Breast epithelium (tissue), 4 donors: ENCODE measurements around the gene VMP1. TPM values are rescaled to one million over a fixed set of nuclear protein-coding genes. Genes with fewer than 3 reads are reported as not detected.

Experiments used
- DNase-seq, 2 donors: peaks; one replicate each; pipeline ENCODE4 v3.0.0-alpha.2; 2019; ENCODE audit warnings: low spot score in 2 of 2
- H3K27ac ChIP-seq, 2 donors: fragments of 200-600 bp; sonication (generic) in 1 of 2; one replicate each; pipeline ENCODE4 v1.5.1; 2016 to 2019; ENCODE audit warnings: mild to moderate bottlenecking in 1 of 2
- H3K27me3 ChIP-seq, 2 donors: fragments of 200-600 bp; sonication (generic) in 1 of 2; one replicate each; pipeline versions ENCODE4 v1.5.1 to v1.6.0; 2017 to 2019; ENCODE audit warnings: control low read depth in 1 of 2, mild to moderate bottlenecking in 1 of 2
- H3K36me3 ChIP-seq: fragments of 200-600 bp; one replicate; pipeline ENCODE4 v1.5.1; 2019
- H3K4me1 ChIP-seq, 2 donors: fragments of 200-600 bp; sonication (generic); one replicate each; pipeline ENCODE4 v1.5.1; 2016 to 2019; ENCODE audit warnings: control low read depth in 1 of 2
- H3K4me3 ChIP-seq, 3 donors: fragments of 200-600 bp; sonication (generic); 1 replicate in 2 of 3; 2 replicates in 1 of 3; pipeline ENCODE4 v1.5.1; 2016 to 2019; ENCODE audit warnings: mild to moderate bottlenecking in 3 of 3, moderate library complexity in 2 of 3
- H3K9me3 ChIP-seq, 2 donors: fragments of 200-600 bp; sonication (generic) in 1 of 2; one replicate each; pipeline ENCODE4 v1.5.1; 2016 to 2019; ENCODE audit warnings: control low read depth in 1 of 2
- POLR2A ChIP-seq: fragments of 450-650 bp; IDR thresholded peaks from one replicate; pipeline ENCODE4 v1.6.1; 2016; ENCODE audit warnings: antibody characterized with exemption, mild to moderate bottlenecking, moderate library complexity
- POLR2AphosphoS5 ChIP-seq, 3 donors: sonication (generic); formaldehyde crosslinking; IDR thresholded peaks; one replicate each; pipeline ENCODE4 v1.6.1; 2017; ENCODE audit warnings: antibody characterized with exemption in 3 of 3
- intact Hi-C: fragments of 100-400 bp; cut with DNase I; formaldehyde crosslinking; loops from one replicate; pipeline ENCODE4 v1.15.1; 2023; ENCODE audit warnings: low total_unique reads
- total RNA-seq, 3 donors: library from RNA; depleted of rRNA; stranded (reverse); fragments of >200 nt; gene quantifications; one replicate each; pipeline ENCODE4 v1.1.0, GENCODE V29; 2016
- TF ChIP-seq, protein P1 (sequence below), 3 donors: fragments of 450-650 bp; IDR thresholded peaks; one replicate each; pipeline ENCODE4 v1.5.1; 2016 to 2017; ENCODE audit warnings: antibody characterized with exemption in 3 of 3, mild to moderate bottlenecking in 3 of 3, moderate library complexity in 3 of 3

Gene VMP1
- total RNA-seq, 3 donors from 2014 or later: 142 to 636 (median 489) TPM

DNA sequence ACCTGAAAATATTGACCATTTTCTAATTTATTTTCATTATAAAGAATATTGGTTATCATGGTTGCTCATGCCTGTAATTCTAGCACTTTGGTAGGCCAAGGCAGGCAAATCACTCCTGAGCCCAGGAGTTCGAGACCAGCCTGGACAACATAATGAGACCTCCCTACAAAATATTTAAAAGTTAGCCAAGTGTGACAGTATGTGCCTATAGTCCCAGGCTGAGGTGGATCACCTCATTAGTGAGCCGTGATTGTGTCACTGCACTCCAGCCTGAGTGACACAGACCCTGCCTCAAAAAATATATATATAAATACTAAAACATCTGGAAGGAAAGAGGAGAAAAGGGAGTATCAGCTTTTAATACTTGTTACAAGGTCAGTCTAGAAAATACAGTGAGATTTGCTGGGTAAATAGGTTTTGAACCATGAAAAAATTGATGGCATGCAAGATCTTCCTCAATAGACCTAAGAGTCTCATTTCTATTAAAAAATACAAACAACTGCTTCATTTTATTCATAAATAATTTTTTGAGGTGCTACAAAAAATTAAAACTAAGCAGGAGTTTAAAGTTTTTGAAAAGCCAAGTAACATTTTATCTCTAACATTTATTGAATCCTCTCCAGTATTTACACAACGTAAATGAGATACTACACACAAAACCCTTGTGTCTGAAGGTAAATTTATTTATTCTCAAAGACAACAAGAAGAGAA, 137.6 kb downstream of the VMP1 start:
- intact Hi-C loops: loop anchor here (10.0 kb wide), 1 partner anchor 60 kb away; no protein-coding TSS in a partner anchor
- Histone ChIP-seq H3K27ac (peak overlapping the region; percentile 92 to 95), H3K27me3 (no peaks in the 10 kb centered on the region), H3K4me3 (no peak overlapping the region), H3K4me1 (peaks cover 3 to 8% of the 10 kb centered on the region in 2 donors), H3K36me3 (no peaks in the 10 kb centered on the region), H3K9me3 (no peaks in the 10 kb centered on the region)
- TF ChIP-seq POLR2A (peak; percentile 25), POLR2AphosphoS5 (IDR thresholded peaks at IDR 0.05) (peak in 2 of 3 donors; percentile 6 to 23)
- TF ChIP-seq, protein P1, sequence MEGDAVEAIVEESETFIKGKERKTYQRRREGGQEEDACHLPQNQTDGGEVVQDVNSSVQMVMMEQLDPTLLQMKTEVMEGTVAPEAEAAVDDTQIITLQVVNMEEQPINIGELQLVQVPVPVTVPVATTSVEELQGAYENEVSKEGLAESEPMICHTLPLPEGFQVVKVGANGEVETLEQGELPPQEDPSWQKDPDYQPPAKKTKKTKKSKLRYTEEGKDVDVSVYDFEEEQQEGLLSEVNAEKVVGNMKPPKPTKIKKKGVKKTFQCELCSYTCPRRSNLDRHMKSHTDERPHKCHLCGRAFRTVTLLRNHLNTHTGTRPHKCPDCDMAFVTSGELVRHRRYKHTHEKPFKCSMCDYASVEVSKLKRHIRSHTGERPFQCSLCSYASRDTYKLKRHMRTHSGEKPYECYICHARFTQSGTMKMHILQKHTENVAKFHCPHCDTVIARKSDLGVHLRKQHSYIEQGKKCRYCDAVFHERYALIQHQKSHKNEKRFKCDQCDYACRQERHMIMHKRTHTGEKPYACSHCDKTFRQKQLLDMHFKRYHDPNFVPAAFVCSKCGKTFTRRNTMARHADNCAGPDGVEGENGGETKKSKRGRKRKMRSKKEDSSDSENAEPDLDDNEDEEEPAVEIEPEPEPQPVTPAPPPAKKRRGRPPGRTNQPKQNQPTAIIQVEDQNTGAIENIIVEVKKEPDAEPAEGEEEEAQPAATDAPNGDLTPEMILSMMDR (IDR thresholded peaks at IDR 0.05): no peak
- no peak for DNase-seq

DNA sequence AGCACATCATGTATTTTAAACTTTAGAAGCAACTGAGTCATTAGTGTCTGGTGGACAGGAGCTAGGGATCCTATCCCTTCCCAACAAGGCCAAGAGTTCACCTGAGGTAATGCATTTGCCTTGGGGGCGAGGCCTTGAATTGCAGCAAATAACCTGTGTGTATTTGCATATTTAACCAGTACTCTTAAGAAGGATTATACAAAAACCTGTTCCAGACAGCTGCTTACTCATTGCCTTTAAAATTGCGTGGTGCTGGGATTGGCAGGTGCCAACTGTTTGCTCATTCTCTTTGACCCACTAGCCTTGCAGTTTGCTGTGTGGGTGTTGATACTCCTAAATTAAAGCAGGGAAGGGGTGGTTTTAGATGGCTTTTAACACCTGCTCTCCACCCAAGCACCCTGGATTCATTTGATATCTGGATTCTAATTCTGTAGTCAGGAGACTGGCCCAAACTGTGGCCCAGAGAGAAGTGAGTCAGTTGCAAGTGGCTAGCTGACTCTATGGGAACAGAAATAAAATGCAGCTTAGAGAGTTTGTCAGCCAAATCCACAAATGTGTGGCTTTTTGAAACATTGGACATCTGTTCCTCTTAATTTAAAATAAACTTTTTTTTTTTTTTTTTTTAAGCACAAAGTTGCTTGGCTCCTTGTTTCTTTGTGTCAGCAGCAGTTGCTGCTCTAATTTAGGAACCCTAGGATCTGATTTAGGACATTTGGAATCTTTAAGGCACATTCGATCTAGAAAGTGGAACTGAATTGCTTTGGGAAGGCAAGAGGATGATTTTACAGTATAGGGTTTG, 138.3 kb downstream of the VMP1 start:
- H3K4me1 ChIP-seq: peaks cover 3 to 8% of the 10 kb centered on the region in 2 donors
- H3K27me3 ChIP-seq: no peaks in the 10 kb centered on the region
- TF ChIP-seq POLR2A (peak; percentile 20), POLR2AphosphoS5 (IDR thresholded peaks at IDR 0.05) (peak; percentile 30 to 64 (median 54))
- TF ChIP-seq, protein P1 (IDR thresholded peaks at IDR 0.05): peak in 2 of 3 donors; percentile 23 to 25
- H3K27ac ChIP-seq: peak overlapping the region; percentile 92 to 95
- peak overlapping the region in 1 of 3 donors; percentile 52 for H3K4me3 ChIP-seq
- peak; percentile 73 to 87 for DNase-seq
- H3K36me3 ChIP-seq: no peaks in the 10 kb centered on the region
- no peaks in the 10 kb centered on the region for H3K9me3 ChIP-seq
- intact Hi-C loops: loop anchor here (10.0 kb wide), 1 partner anchor 61 kb away; no protein-coding TSS in a partner anchor

DNA sequence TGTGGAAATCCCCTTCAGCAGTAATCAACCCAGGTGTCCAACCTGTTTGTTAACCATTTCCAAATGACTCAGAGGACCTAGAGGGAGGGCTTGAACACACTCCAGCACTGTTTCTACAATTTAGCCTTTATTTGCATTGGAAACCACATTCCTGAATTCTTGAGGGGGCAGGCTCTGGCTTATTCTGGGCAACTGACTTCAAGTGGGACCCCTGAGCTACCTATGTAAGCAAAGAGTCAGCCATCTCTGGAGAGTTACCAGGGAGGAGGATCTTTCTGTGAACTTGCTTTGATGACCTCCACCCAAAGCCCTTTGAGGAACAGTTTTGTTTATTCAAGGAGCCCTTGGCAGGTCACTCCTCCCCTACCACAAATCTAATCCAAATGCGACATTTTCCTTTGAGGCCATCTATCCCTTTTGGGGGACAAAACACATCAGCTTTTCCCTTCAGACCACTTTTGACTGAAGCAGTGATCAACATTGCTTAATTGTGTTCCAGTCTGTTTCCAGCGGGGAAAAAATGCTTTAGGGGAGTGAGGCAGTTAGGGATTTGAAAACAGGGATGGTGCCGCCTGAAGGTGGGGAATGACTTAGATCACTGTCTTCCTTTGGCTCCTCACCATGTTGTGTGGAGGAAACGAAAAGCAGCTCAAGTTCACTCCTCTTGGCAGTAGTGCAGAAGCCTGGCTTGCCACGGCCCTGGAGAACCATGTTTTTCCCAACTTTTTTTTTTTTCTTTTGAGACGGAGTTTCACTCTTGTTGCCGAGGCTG, 139.1 kb downstream of the VMP1 start:
- peak in 1 of 2 donors; percentile 62 for DNase-seq
- intact Hi-C loops: loop anchor here (10.0 kb wide), 1 partner anchor 62 kb away; no protein-coding TSS in a partner anchor
- Histone ChIP-seq H3K9me3 (no peaks in the 10 kb centered on the region), H3K4me1 (peaks cover 3 to 8% of the 10 kb centered on the region in 2 donors), H3K36me3 (no peaks in the 10 kb centered on the region), H3K27me3 (no peaks in the 10 kb centered on the region), H3K27ac (peak overlapping the region; percentile 92 to 95), H3K4me3 (peak overlapping the region in 2 of 3 donors; percentile 10 to 52)
- TF ChIP-seq POLR2AphosphoS5 (IDR thresholded peaks at IDR 0.05) (peak in 2 of 3 donors; percentile 56 to 79), POLR2A (no peak)
- TF ChIP-seq, protein P1 (IDR thresholded peaks at IDR 0.05): no peak

DNA sequence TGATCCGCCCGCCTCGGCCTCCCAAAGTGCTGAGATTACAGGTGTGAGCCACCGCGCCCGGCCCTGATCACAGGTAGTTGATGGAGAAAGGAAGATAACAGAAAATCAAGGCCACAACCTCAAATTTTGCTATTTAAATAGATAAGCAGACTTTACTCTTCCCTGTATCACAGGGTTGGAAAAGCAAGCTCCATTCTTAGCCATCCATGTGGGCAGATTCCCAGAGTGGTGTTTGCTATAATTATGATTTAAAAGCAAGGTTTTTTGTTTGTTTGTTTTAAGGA, 140.9 kb downstream of the VMP1 start:
- no peak for DNase-seq
- H3K4me1 ChIP-seq: peaks cover 6 to 16% of the 10 kb centered on the region in 2 donors
- intact Hi-C loops: loop anchor here (10.0 kb wide), 1 partner anchor 64 kb away; no protein-coding TSS in a partner anchor
- no peaks in the 10 kb centered on the region for H3K36me3 ChIP-seq
- no peak for TF ChIP-seq POLR2AphosphoS5 (IDR thresholded peaks at IDR 0.05)
- TF ChIP-seq POLR2A: no peak
- TF ChIP-seq, protein P1 (IDR thresholded peaks at IDR 0.05): no peak
- no peaks in the 10 kb centered on the region for H3K27me3 ChIP-seq
- H3K27ac ChIP-seq: peak overlapping the region; percentile 92 to 95
- no peaks in the 10 kb centered on the region for H3K9me3 ChIP-seq
- no peak overlapping the region for H3K4me3 ChIP-seq
